SK-N-SH (cell line): ENCODE results near the gene SHROOM1. TPM values are rescaled to one million over a fixed set of nuclear protein-coding genes. Genes with fewer than 3 reads are reported as not detected.

Experiments used
- CTCF ChIA-PET: fragments of 300-600, 350-600 bp; formaldehyde crosslinking; extraction: SDS; loops from one replicate; lab custom pipeline; 2021; lab: Yijun Ruan, JAX
- POLR2A ChIA-PET: fragments of 350-600 bp; sonication (Branson Sonifier 250); formaldehyde crosslinking; extraction: SDS; loops from one replicate; lab custom pipeline; 2020; ENCODE audit warnings: antibody characterized with exemption, inconsistent platforms; lab: Yijun Ruan, JAX
- DNase-seq: peaks from one replicate; pipeline ENCODE4 v3.0.0; 2012
- H2AFZ ChIP-seq: fragments of 200-600 bp; sonication (generic); 2 replicates; pipeline ENCODE4 v1.8.1; 2016; ENCODE audit warnings: antibody characterized with exemption, mild to moderate bottlenecking, low read depth
- H3F3A ChIP-seq: fragments of 200-600 bp; sonication (generic); replicated peaks from 2 replicates; pipeline ENCODE3; 2016; ENCODE audit warnings: antibody characterized with exemption, mild to moderate bottlenecking; ENCODE audit not compliant: insufficient read depth
- H3K27ac ChIP-seq, 2 experiments: fragments of 200-500 bp in 1 of 2; fragments of 200-600 bp in 1 of 2; sonication (Bioruptor generic) in 1 of 2; sonication (generic), shearing (Covaris generic) in 1 of 2; 2 replicates each; pipeline versions ENCODE4 v1.5.1 to v1.6.1; 2014 to 2016; ENCODE audit warnings: low read depth in 2 of 2, inconsistent platforms in 1 of 2, low read length in 1 of 2, mild to moderate bottlenecking in 1 of 2, mixed read lengths in 1 of 2
- H3K27me3 ChIP-seq: fragments of 200-600 bp; sonication (generic), shearing (Covaris generic); 2 replicates; pipeline ENCODE4 v1.6.1; 2016; ENCODE audit warnings: mixed run types; ENCODE audit not compliant: insufficient read depth
- H3K36me3 ChIP-seq, 2 experiments: fragments of 200-500 bp in 1 of 2; fragments of 200-600 bp in 1 of 2; sonication (Bioruptor generic) in 1 of 2; sonication (generic) in 1 of 2; replicated peaks in 1 of 2; 2 replicates each; pipeline versions ENCODE3 to v1.5.1; 2014 to 2016; ENCODE audit warnings: low read length in 1 of 2, mild to moderate bottlenecking in 1 of 2; ENCODE audit not compliant: insufficient read depth in 2 of 2, control insufficient read depth in 1 of 2
- H3K4me1 ChIP-seq, 2 experiments: fragments of 200-500 bp in 1 of 2; fragments of 200-600 bp in 1 of 2; sonication (Bioruptor generic) in 1 of 2; sonication (generic), shearing (Covaris generic) in 1 of 2; 2 replicates each; pipeline versions ENCODE4 v1.5.1 to v1.6.1; 2014 to 2016; ENCODE audit warnings: low read depth in 1 of 2, low read length in 1 of 2, mixed run types in 1 of 2; ENCODE audit not compliant: insufficient read depth in 2 of 2, control insufficient read depth in 1 of 2
- H3K4me2 ChIP-seq: fragments of 200-600 bp; sonication (generic), shearing (Covaris generic); 2 replicates; pipeline ENCODE4 v1.6.1; 2017; ENCODE audit warnings: mixed run types
- H3K4me3 ChIP-seq, 2 experiments: fragments of 200-500 bp in 1 of 2; fragments of 200-600 bp in 1 of 2; sonication (Bioruptor generic) in 1 of 2; sonication (generic), shearing (Covaris generic) in 1 of 2; 2 replicates each; pipeline versions ENCODE4 v1.5.1 to v1.8.1; 2014 to 2016; ENCODE audit warnings: low read depth in 2 of 2, inconsistent platforms in 1 of 2, low read length in 1 of 2, mild to moderate bottlenecking in 1 of 2, mixed read lengths in 1 of 2, moderate library complexity in 1 of 2
- H3K79me2 ChIP-seq: fragments of 200-600 bp; sonication (generic); 2 replicates; pipeline ENCODE4 v1.8.1; 2017; ENCODE audit warnings: mild to moderate bottlenecking; ENCODE audit not compliant: insufficient read depth
- H3K9ac ChIP-seq: fragments of 200-600 bp; sonication (generic); 2 replicates; pipeline ENCODE4 v1.6.1; 2017; ENCODE audit warnings: mixed run types
- H3K9me2 ChIP-seq: fragments of 200-600 bp; sonication (generic); 2 replicates; pipeline ENCODE4 v1.6.1; 2017; ENCODE audit warnings: mixed run types
- H3K9me3 ChIP-seq: fragments of 200-600 bp; sonication (generic); 2 replicates; pipeline ENCODE4 v1.6.1; 2017; ENCODE audit warnings: mixed run types, mild to moderate bottlenecking, moderate library complexity
- H4K20me1 ChIP-seq: fragments of 200-600 bp; sonication (generic); 2 replicates; pipeline ENCODE4 v1.6.1; 2017; ENCODE audit warnings: mild to moderate bottlenecking, mixed run types; ENCODE audit not compliant: insufficient read depth
- FOXM1 ChIP-seq: IDR thresholded peaks from 2 replicates; pipeline ENCODE4 v1.4.0; 2012; ENCODE audit warnings: low read depth, mild to moderate bottlenecking
- GABPA ChIP-seq: IDR thresholded peaks from 2 replicates; pipeline ENCODE4 v1.4.0; 2012; ENCODE audit warnings: low read depth, mild to moderate bottlenecking
- IRF3 ChIP-seq: fragments of 150-350 bp; IDR thresholded peaks from 2 replicates; pipeline ENCODE4 v1.6.1; 2016; ENCODE audit warnings: mild to moderate bottlenecking, low read depth, low read length
- JUND ChIP-seq: IDR thresholded peaks from 2 replicates; pipeline ENCODE4 v1.4.0; 2012
- MAX ChIP-seq: IDR thresholded peaks from 2 replicates; pipeline ENCODE4 v1.4.0; 2012; ENCODE audit warnings: low read depth
- TCF12 ChIP-seq: IDR thresholded peaks from 2 replicates; pipeline ENCODE4 v1.4.0; 2012
- USF1 ChIP-seq: IDR thresholded peaks from 2 replicates; pipeline ENCODE4 v1.4.0; 2012; ENCODE audit warnings: low read depth, borderline replicate concordance
- WGBS: methylation state at CpG from one replicate; pipeline ENCODE4 v1.1.6; 2017; ENCODE audit warnings: low lambda C conversion rate; 5-methylcytosine and 5-hydroxymethylcytosine counted together
- polyA plus RNA-seq, 3 experiments: library from polyadenylated mRNA; depleted of rRNA; stranded (reverse); fragments of >200 nt; gene quantifications; 2 replicates each; pipeline ENCODE4 v1.2.3, GENCODE V29; 2012

Gene SHROOM1
- polyA plus RNA-seq, 1 of the 3 experiments (the other 2 are of a cell fraction), result 3.8 TPM

DNA sequence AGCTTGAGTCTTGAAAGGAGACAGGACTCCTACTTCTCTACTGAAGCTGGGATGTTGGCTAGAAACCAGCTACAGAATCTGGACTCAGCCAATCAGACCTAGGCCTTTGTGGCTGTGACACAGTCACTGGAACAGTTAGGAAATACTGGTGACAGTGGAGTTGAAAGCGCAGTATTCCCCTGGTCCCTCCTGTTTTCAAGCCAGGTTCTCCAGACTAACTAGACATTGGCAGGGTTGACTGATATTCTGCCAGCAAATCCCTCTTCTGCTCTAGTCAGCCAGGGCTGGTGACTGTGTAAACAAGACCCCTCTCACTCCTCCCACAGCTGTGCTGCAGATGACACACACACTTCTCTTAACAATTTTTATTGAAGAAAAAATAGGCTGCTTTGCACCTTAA lies 8.7 kb downstream of the SHROOM1 start:
- 86% methylated on average over 1 of the region's 1 CpG for WGBS
- no peaks in the 10 kb centered on the region for H4K20me1 ChIP-seq
- DNase-seq, result no peak
- H3K4me3 ChIP-seq, result no peak overlapping the region
- ChIA-PET POLR2A (no interaction called here), CTCF (interaction anchor here (2.1 to 6.8 kb wide), 4 partner anchors 10 to 294 kb away, joined by 8 to 105 read pairs (median 93); partner anchors contain the start of genes GDF9, SHROOM1 and UQCRQ)
- no peaks in the 10 kb centered on the region for H3K9me2 ChIP-seq
- H2AFZ ChIP-seq, result no peak overlapping the region
- no peaks in the 10 kb centered on the region for H3K9me3 ChIP-seq
- no peak overlapping the region for H3K4me2 ChIP-seq
- peak overlapping the region in 1 of 2 experiments; percentile 19; a peak in 1 of 4 replicates for H3K27ac ChIP-seq
- no peak for TF ChIP-seq MAX
- TF ChIP-seq TCF12, result peak; percentile 30; the same call in 1 of the 2 replicates
- TF ChIP-seq GABPA, result no peak
- TF ChIP-seq USF1, result no peak
- no peaks in the 10 kb centered on the region for H3K36me3 ChIP-seq
- H3F3A ChIP-seq, result peaks cover 4% of the 10 kb centered on the region
- H3K27me3 ChIP-seq, result no peaks in the 10 kb centered on the region
- peaks cover 0 to 6% of the 10 kb centered on the region in 2 experiments; a peak in 1 of 4 replicates for H3K4me1 ChIP-seq
- H3K9ac ChIP-seq, result no peak overlapping the region
- no peaks in the 10 kb centered on the region for H3K79me2 ChIP-seq

DNA sequence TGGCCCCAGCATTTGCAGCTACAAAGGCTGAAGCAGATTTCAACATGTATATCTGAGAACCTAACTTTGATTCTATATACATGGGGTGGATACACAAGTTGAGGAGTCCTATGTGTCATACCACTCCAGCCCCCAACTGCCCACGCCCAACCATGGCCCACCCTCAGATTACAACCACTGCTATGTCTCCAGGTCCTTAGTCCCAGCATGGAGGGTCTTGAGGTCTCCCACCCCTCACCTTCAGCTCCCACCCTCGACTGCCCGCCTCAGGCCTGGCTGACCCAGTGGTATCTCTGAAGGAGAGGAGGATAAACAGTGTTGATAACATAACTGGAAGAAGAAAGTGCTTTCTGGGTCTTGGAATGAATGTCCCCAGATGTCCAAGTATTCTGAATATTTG lies 9.1 kb downstream of the SHROOM1 start:
- no peak for DNase-seq

More for the DNA sequence above, 9.1 kb downstream of the SHROOM1 start:
- Histone ChIP-seq H3K27ac (peak overlapping the region in 1 of 2 experiments; percentile 19; a peak in 1 of 4 replicates), H3F3A (peaks cover 7% of the 10 kb centered on the region), H3K4me3 (no peak overlapping the region), H3K79me2 (no peaks in the 10 kb centered on the region), H3K27me3 (no peaks in the 10 kb centered on the region), H4K20me1 (no peaks in the 10 kb centered on the region), H3K9me2 (no peaks in the 10 kb centered on the region), H3K4me2 (0 out of 2 replicates have a peak overlapping the region, but pooled peaks have one; percentile 8), H3K9ac (no peak overlapping the region), H2AFZ (no peak overlapping the region), H3K4me1 (peaks cover 0 to 6% of the 10 kb centered on the region in 2 experiments; a peak in 1 of 4 replicates), H3K36me3 (no peaks in the 10 kb centered on the region), H3K9me3 (no peaks in the 10 kb centered on the region)
- ChIA-PET POLR2A (no interaction called here), CTCF (interaction anchor here (1.5 to 6.8 kb wide), 14 partner anchors 11 to 294 kb away, joined by 4 to 105 read pairs (median 13); partner anchors contain the start of genes GDF9, KIF3A, SHROOM1 and UQCRQ)
- no peak for TF ChIP-seq FOXM1
- TF ChIP-seq IRF3, result no peak
- no peak for TF ChIP-seq JUND
- WGBS, result 85% methylated on average over 3 of the region's 3 CpGs
